GM21381 (cell line): ENCODE results near the gene UBE4B.

Source experiments
- ATAC-seq: cut with Tn5 transposase; IDR thresholded peaks from one replicate; pipeline ENCODE4 v1.9.1; 2021; ENCODE audit warnings: mild to moderate bottlenecking, moderate library complexity; ENCODE audit not compliant: unreplicated experiment

The UBE4B gene

GRCh38 chr1:10033359-10033845 lies 644 bp downstream of the UBE4B start:
- ATAC-seq = peak; percentile 11

GRCh38 chr1:10042746-10043145 lies 10.0 kb downstream of the UBE4B start:
- ATAC-seq = no peak

- no peak for ATAC-seq
Measured at GRCh38 chr1:10045480-10046355, 13.0 kb downstream of the UBE4B start.

- no peak for ATAC-seq
Measured at GRCh38 chr1:10046356-10047085, 13.8 kb downstream of the UBE4B start.

- no peak for ATAC-seq
Measured at GRCh38 chr1:10048601-10049000, 15.8 kb downstream of the UBE4B start.

- ATAC-seq = no peak
Measured at GRCh38 chr1:10050611-10051010, 17.9 kb downstream of the UBE4B start.

GRCh38 chr1:10051656-10052055 lies 18.9 kb downstream of the UBE4B start:
- no peak for ATAC-seq

GRCh38 chr1:10052347-10052746 lies 19.6 kb downstream of the UBE4B start:
- ATAC-seq = no peak

DNA sequence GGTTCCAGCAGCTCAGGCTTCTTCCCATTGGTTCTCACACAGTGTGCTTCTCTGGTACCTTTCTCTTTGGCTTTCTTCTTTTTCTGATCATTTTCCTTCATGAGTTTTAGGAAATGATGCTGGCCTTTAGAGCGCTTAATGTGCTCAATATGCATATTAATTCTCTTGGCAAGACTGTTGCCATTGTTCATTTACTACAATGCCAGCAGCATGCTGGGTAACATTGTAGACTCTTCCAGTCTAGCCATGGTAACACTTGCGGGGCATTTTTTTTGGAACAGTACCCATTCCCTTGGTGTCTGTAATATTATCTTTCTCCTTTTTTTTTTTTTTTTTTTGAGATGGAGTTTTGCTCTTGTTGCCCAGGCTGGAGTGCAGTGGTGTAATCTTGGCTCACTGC lies 21.7 kb downstream of the UBE4B start:
- ATAC-seq = no peak

- no peak for ATAC-seq
Measured at GRCh38 chr1:10056599-10056987, 23.8 kb downstream of the UBE4B start.

- no peak for ATAC-seq
Measured at GRCh38 chr1:10057343-10057742, 24.6 kb downstream of the UBE4B start.

DNA sequence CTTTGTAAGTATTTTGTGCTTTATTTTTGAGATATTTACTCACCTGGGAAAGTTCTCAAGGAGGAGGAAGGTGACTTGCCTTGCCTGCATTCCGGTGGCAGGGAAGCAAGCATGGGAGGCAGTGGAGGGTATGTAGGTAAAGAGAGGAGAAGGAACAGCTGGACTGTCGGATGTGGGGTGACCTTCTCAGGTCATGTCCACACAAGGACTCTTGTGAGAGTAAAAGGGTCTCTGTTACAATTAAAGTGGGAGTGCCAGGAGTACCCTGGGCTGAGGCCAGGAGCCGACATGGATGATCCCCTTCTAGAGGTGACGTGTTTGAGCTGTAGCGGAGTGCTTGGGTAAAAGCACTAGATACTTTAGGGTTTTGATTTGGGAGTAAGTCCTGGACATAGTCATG lies 25.0 kb downstream of the UBE4B start:
- no peak for ATAC-seq

GRCh38 chr1:10059342-10059718 lies 26.6 kb downstream of the UBE4B start:
- no peak for ATAC-seq

DNA sequence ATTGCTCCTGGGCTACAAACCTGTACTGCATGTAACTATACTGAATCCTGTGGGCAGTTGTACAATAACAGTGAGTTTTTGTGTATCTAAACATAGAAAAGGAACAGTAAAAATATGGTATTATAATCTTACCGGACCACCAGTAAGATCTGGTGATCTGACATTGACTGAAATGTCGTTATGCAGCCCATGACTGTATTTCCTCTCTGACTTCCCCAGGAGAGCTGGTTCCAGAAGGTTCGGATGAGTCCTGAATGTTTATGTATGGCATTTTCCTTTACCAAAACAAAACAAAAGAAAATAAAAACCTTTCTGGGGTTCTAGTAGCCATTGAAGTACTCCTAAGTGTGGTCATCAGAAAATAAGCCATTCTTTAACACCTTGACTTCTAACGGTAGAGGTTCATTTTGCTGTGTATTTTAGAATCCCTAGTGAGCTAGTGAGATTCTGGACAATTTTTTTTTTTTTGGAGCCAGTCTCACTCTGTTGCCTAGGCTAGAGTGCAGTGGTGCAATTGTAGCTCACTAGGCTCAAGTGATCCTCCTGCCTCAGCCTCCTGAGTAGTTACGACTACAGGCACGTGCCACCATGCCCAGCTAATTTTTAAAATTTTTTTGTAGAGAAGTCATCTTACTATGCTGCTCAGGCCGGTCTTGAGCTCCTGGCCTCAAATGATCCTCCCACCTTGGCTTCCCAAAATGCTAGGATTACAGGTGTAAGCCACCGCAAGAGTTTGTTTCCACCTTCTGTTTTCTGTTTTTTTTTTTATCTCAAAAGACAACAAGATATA lies 27.7 kb downstream of the UBE4B start:
- ATAC-seq = no peak

GRCh38 chr1:10061276-10061675 lies 28.5 kb downstream of the UBE4B start:
- ATAC-seq = no peak

- no peak for ATAC-seq
Measured at GRCh38 chr1:10063878-10064277, 31.1 kb downstream of the UBE4B start.

DNA sequence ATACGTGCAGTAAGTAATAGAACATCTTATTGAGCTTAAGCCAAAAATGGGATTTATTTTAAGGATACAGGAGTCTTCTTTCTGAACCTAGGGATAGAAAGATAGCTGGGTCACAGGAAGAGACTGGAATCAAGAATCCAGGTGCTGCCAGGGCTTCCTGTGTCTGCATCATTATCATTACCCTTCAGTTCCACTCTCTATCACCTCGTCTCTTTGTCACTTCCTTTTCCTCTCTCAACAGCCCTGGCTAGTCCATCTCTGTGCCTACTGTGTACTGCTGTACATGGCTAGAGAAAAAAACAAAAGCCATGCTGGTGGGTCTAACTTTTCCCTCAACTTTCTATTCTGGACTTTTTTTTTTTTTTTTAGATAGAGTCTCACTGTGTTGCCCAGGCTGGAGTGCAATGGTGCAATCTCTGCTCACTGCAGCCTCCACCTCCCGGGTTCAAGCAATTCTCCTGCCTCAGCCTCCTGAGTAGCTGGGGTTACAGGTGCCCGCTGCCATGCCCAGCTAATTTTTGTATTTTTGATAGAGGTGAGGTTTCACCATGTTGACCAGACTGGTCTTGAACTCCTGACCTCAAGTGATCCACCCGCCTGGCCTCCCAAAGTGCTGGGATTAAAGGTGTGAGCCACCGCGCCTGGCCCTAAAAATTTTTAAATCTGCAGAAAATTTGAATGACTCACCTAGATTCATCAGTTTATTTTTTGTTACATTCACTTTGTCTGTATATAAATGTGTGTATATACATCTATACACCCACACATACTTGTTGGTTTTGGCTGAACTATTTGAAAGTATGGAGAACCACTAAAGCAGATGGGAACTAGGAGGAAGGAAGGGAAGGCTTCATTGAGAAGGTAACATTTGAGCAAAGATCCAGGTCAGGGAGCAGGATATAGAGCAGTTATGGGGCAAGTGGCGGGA lies 31.9 kb downstream of the UBE4B start:
- no peak for ATAC-seq

GRCh38 chr1:10065344-10065685 lies 32.6 kb downstream of the UBE4B start:
- no peak for ATAC-seq

- ATAC-seq = no peak
Measured at GRCh38 chr1:10065760-10066159, 33.0 kb downstream of the UBE4B start.

DNA sequence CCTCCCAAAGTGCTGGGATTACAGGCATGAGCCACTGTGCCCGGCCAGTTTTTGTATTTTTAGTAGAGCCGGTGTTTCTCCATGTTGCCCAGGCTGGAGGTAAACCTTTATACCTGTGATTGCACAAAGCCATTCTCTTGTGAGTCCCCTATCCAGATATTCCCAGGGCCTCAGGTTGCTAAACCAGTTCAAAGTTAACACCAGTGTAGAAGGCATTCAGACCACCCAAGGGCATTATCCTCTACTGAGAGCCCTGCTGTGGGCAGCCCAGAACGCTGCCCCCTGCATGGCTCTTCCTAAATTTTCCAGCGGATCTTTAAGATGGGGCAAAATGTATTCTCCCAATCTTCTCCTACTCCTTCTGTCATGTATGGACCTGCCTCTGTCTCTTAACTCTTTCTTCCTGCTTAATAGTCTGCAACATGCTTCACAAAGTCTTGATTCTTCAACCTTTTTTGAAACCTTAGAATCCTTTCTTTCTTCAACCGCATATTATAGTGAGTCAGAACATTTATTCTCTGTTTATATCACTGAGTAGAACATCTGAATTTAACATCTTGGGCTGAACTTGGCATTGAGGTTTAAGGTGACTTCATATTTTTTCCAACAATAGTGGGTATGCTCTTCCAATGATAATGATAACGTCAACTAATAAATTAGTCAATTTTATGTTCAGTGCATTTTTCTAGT lies 36.0 kb downstream of the UBE4B start:
- no peak for ATAC-seq
